ENCODE data around the gene ARF1. TPM values are rescaled to one million over a fixed set of nuclear protein-coding genes. Genes with fewer than 3 reads are reported as not detected.

Gene ARF1
- total and polyA plus RNA-seq, 2 of the 8 experiments (the other 6 are each of a cell fraction or from before 2014, with no cell fraction given) = 265 to 471 TPM

GRCh38 chr1:228090613-228091081 lies 8.1 kb downstream of the ARF1 start:
- Histone ChIP-seq H2AK5ac (ENCODE audit: low read depth, low read length) (no peak overlapping the region), H3K23ac (ENCODE audit: insufficient read length) (no peak overlapping the region), H2BK15ac (ENCODE audit: low read length) (no peak overlapping the region), H4K5ac (ENCODE audit: insufficient read length, low read depth, low read length) (no peak overlapping the region), H3K79me2 (ENCODE audit: control insufficient read depth in 1 of 2, insufficient read depth in 2 of 2, low read length in 2 of 2) (peaks cover 83 to 100% of the 10 kb centered on the region in 2 experiments), H3K4me3 (ENCODE audit: extremely low read depth in 1 of 4, insufficient read depth in 2 of 4, low read depth in 3 of 4, low read length in 4 of 4) (no peak overlapping the region), H3K4me1 (replicated peaks in 1 of 4; ENCODE audit: control insufficient read depth in 3 of 4, insufficient read depth in 4 of 4, low read length in 3 of 4) (peaks cover 0 to 3% (median 0%) of the 10 kb centered on the region in 4 experiments; a peak in 3 of 7 replicates), H3K9me3 (ENCODE audit: insufficient read depth in 2 of 2, low read depth in 1 of 2, low read length in 1 of 2) (peaks cover 3 to 5% of the 10 kb centered on the region in 2 experiments; a peak in 3 of 4 replicates), H3K56ac (replicated peaks; ENCODE audit: insufficient read length, low read depth, low read length) (no peak overlapping the region), H4K20me1 (replicated peaks in 1 of 2; ENCODE audit: control insufficient read depth in 1 of 2, insufficient read depth in 2 of 2, low read length in 2 of 2) (peaks cover 55 to 73% of the 10 kb centered on the region in 2 experiments), H4K91ac (replicated peaks; ENCODE audit: insufficient read length, low read length) (no peak overlapping the region), H3K9ac (replicated peaks in 1 of 4; ENCODE audit: extremely low read depth in 1 of 4, low read depth in 3 of 4, low read length in 3 of 4) (no peak overlapping the region), H2BK20ac (ENCODE audit: low read length) (no peak overlapping the region), H4K8ac (ENCODE audit: extremely low read depth, insufficient read depth, low read length) (no peak overlapping the region), H2BK12ac (ENCODE audit: low read depth, low read length) (no peak overlapping the region), H3K14ac (ENCODE audit: insufficient read length) (no peak overlapping the region), H3K27ac (ENCODE audit: low read depth, low read length) (no peak overlapping the region), H3K23me2 (ENCODE audit: low read depth, low read length) (no peaks in the 10 kb centered on the region), H3K36me3 (ENCODE audit: control insufficient read depth in 2 of 4, insufficient read depth in 4 of 4, low read length in 3 of 4) (no peaks in the 10 kb centered on the region), H2BK120ac (replicated peaks; ENCODE audit: low read depth, low read length) (no peak overlapping the region), H3K4me2 (ENCODE audit: insufficient read depth in 1 of 2, low read depth in 2 of 2, low read length in 2 of 2) (no peak overlapping the region), H3K27me3 (replicated peaks in 1 of 4; ENCODE audit: control insufficient read depth in 3 of 4, extremely low read depth in 1 of 4, insufficient read depth in 3 of 4, low read length in 3 of 4) (no peaks in the 10 kb centered on the region), H2BK5ac (ENCODE audit: low read depth, low read length) (no peak overlapping the region), H3K79me1 (ENCODE audit: low read depth, low read length) (peaks cover 47% of the 10 kb centered on the region), H2AFZ (ENCODE audit: low read length) (no peak overlapping the region), H3K4ac (replicated peaks; ENCODE audit: insufficient read length, low read depth, low read length) (no peak overlapping the region), H3K18ac (ENCODE audit: extremely low read depth, low read length) (no peak overlapping the region)
- ChIA-PET CTCF (ENCODE audit: partially characterized antibody) (interaction anchor here (0.6 to 2.9 kb wide), 5 partner anchors 10 to 381 kb away, joined by 3 to 14 read pairs (median 7); no protein-coding TSS in a partner anchor), POLR2A (ENCODE audit: partially characterized antibody) (interaction anchor here (1.3 to 7.1 kb wide), 3 partner anchors 8 to 13 kb away, joined by 3 to 53 read pairs (median 5); partner anchors contain the start of gene ARF1)
- no peak for DNase-seq (ENCODE audit: low read depth in 1 of 2, low spot score in 2 of 2)
- WGBS, 2 experiments (ENCODE audit: extremely low coverage in 1 of 2, insufficient coverage in 1 of 2, insufficient read length in 1 of 2, insufficient replicate concordance in 2 of 2, low coverage in 1 of 2, low lambda C conversion rate in 2 of 2, missing lambda C conversion rate in 1 of 2) = 86% methylated on average over 2 of the region's 2 CpGs; no CpG with 5 or more reads in 1 of the 2 experiments
- no peak for FAIRE-seq
- TF ChIP-seq JUN (IDR thresholded peaks at IDR 0.05; ENCODE audit: low read depth, low read length) (no peak), SRF (IDR thresholded peaks at IDR 0.05; ENCODE audit: low read depth, low read length) (no peak), POU5F1 (IDR thresholded peaks at IDR 0.05; ENCODE audit: low read depth, low read length) (no peak), EZH2 (IDR thresholded peaks at IDR 0.05; ENCODE audit: low read depth, low read length, severe bottlenecking) (no peak), JUND (IDR thresholded peaks at IDR 0.05; ENCODE audit: low read length) (no peak), RAD21 (IDR thresholded peaks at IDR 0.05 in 1 of 2, conservative IDR thresholded peaks at IDR 0.05 in 1 of 2; ENCODE audit: low read depth in 2 of 2, low read length in 2 of 2) (no peak), TEAD4 (IDR thresholded peaks at IDR 0.05; ENCODE audit: low read depth, low read length) (no peak), PHF8 (conservative IDR thresholded peaks at IDR 0.05; ENCODE audit: low read depth, low read length) (no peak), SAP30 (IDR thresholded peaks at IDR 0.05; ENCODE audit: insufficient read depth, insufficient replicate concordance, low read length) (no peak), CBX8 (IDR thresholded peaks at IDR 0.05; ENCODE audit: borderline replicate concordance, low read depth, low read length) (no peak), MAX (IDR thresholded peaks at IDR 0.05) (no peak), RNF2 (IDR thresholded peaks at IDR 0.05; ENCODE audit: borderline replicate concordance, low read depth, low read length, missing control alignments, poor library complexity, severe bottlenecking) (no peak)
